Stimulated activated CD8-positive, alpha-beta memory T cell treated with anti-CD3 and anti-CD28 coated beads, Interleukin-7, amount 100 ng/mL, for 4 hours (primary cell): ENCODE measurements around the gene UBASH3A.

Source experiments
- DNase-seq, 2 donors: peaks; one replicate each; pipeline ENCODE4 v3.0.0-alpha.2; 2020; ENCODE audit warnings: low read depth in 2 of 2

The UBASH3A gene

GRCh38 chr21:42411197-42411869 is 7.6 kb downstream of the UBASH3A start:
- DNase-seq, result no peak

DNA sequence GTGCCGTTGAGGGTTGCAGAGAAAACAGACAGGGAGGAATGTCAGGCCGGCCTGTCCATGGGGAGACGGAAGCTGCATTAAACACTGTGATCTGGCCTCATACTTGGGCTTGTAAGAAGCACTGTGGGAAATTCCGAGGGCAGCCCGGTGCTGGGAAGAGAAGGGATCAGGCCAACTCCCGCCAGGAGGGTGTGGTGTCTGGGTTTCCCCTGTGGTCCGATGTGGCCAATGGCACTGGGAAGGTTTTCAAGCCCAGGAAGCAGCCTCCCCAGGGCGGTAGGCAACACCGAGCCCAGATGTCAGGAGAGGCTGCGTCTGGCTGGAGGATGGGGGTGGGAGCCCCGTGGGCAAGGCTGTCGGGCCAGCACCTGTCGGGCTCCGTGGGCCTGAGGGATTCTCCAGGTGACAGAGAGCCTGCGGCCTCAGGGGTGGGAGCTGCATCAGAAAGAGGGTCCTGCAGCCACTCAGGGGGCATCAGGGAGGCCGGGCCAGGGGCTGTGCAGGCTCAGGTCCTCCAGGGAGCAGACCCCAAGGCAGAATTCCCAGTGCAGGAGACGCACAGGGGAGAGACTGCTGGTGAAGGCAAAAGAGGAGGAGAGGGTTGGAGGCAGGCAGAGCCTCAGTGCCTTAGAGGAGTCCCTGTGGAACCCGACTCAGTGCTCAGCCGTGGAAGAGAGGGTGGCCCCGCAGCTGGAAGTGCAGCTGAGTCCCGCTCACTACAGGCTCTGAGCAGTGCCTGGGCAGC is 8.4 kb downstream of the UBASH3A start:
- DNase-seq, result no peak

DNA sequence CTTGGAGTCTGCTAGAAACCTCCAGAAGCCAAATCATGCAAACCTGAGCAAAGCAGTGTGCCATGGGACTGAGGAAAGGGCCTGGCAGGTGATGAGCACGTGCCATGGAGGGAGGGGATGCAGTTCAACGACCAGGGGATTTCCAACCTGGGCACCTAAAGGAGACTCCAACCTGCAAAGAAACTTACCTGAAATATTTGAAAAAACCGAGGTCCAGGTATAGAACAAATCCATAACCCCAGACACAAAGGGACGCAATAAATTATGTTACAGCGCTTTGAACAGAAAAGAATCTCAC is 8.9 kb downstream of the UBASH3A start:
- no peak for DNase-seq

- no peak for DNase-seq
Observed at GRCh38 chr21:42413093-42413492, 9.4 kb downstream of the UBASH3A start.

GRCh38 chr21:42413500-42413899 is 9.8 kb downstream of the UBASH3A start:
- no peak for DNase-seq

- DNase-seq, result no peak
Observed at GRCh38 chr21:42414066-42414465, 10.4 kb downstream of the UBASH3A start.

DNA sequence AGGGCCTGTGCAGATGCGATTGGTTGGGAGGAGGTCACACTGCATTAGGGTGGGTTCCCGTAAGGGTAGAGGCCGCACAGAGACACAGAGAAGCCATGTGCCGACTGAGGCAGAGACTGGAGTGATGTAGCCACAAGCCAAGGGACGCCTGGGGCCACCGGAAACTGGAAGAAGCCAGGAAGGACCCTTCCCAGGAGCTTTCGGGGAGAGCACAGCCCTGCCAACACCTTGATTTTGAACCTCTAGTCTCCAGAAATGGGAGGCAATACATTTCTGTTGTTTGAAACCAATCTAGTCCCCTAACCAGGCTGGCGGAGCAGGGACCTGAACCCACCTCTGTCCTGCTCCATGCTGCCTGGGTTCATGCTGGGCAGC is 10.8 kb downstream of the UBASH3A start:
- DNase-seq, result no peak

GRCh38 chr21:42414928-42415769 is 11.4 kb downstream of the UBASH3A start:
- DNase-seq, result peak; percentile 89 to 94

DNA sequence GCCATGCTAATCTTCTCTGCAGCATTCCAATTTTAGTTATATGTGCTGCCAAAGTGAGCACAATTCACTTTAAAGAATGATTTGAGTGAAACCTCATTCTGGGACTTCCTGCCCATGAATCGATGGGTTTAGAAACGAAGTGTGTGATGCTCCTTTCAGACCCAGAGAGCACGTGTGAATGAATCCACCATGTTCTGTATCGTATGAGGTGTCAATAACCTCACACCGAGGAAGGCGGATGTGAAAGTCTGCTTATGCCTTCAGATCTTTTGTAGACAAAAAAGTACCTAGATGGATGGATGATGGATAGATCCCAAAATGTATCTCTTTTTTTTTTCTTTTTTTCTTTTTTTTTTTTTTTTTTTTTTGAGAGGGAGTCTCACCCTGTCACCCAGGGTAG is 13.8 kb downstream of the UBASH3A start:
- DNase-seq, result no peak

DNA sequence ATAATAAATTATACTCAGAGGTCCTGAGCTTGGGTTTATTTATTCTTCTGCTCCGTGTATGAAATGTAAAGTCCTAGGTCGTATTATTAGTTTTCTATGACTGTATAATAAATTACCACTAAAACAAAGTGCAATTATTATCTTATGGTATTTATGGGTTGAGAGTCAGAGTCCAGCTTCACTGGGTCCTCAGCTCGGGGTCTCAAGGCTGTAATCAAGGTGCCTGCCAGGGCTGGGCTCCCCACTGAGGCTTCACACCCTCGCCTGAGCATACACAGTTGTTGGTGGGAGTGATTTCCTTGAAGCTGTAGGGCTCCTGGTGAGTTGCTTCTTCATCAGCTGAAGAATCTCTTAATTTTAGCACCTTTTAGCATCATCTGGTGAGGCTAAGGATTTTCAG is 15.2 kb downstream of the UBASH3A start:
- DNase-seq, result no peak

- DNase-seq, result no peak
Observed at GRCh38 chr21:42419845-42420244, 16.1 kb downstream of the UBASH3A start.

DNA sequence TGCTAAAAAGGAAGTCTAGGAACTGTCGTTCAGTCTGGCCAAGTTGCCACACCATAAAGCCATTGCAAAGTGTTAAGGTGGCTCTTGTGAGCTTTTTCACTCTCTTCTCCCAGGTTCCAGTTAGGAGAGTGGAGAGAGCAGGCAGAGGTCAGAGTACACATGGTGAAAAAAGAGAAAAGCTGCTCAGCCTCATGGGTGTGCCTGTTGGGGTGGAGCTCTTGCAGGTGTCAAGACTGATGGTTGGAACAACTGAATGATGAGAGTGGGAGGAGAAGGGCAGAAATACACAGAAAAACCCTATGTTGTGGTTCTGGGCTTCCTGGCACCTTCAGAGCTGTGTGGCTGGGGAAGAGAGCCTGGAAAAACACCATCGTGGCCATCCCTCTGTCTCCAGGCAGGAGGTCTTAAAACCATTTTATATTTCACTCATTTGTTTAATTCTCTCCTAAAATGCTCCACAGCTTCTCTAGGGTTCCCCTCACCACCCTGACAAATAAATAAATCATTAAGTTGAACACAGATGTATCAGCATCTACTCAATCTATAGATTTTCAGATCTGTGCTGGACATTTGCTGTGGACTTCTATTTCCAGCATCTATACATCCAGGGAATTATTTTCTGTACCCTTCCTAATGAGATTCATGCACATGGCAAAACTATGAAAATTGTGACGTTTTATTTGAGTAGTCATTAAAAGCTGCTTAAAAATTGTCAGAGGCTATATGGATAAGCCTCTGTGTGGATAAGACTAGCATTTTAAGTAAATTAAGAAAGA is 17.5 kb downstream of the UBASH3A start:
- no peak for DNase-seq

- DNase-seq, result no peak
Observed at GRCh38 chr21:42423197-42423675, 19.5 kb downstream of the UBASH3A start.

DNA sequence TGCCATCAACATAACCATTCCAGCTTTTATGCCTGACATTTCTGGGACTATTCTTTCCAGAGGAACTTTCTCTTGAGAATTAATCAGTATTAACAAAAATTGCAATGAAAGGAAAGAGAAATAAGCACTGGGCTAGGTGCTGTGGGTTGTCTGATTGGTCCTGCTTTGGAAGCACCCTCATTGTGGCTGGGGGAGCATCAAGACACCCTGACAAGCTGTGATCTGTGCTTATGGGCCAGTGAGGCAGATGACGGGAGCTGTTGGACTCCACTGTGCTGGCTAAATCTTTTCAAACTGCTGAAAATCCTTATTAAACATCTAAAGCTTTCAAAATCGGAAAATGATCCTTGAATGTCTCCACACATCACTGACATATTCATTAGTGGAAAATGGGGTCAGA is 20.0 kb downstream of the UBASH3A start:
- DNase-seq, result no peak

- DNase-seq, result peak; percentile 58 to 66
Observed at GRCh38 chr21:42424914-42425541, 21.3 kb downstream of the UBASH3A start.

- DNase-seq, result no peak
Observed at GRCh38 chr21:42425591-42425990, 21.9 kb downstream of the UBASH3A start.

GRCh38 chr21:42426424-42426823 is 22.7 kb downstream of the UBASH3A start:
- no peak for DNase-seq

GRCh38 chr21:42426876-42427480 is 23.3 kb downstream of the UBASH3A start:
- no peak for DNase-seq

- no peak for DNase-seq
Observed at GRCh38 chr21:42427809-42428419, 24.2 kb downstream of the UBASH3A start.

DNA sequence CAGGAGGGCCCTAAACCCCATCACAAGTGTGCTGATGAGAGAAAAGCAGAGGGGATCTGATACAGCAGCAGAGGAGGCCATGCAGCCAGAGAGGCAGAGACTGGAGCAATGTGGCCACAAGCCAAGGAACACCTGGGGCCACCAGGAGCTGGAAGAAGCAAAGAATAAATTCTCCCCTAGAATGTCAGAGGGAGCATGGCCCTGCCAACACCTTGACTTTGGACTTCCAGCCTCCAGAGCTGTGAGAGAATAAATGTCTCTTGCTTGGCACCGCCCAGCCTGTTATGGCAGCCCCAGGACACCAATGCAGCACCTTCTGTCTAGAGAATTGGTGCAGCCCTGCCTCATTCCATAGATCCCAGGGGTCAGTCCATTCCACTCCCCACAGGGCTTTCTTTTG is 25.3 kb downstream of the UBASH3A start:
- no peak for DNase-seq

- no peak for DNase-seq
Observed at GRCh38 chr21:42429856-42430255, 26.2 kb downstream of the UBASH3A start.
